ENCODE data around the gene NEK11.

GRCh38 chr3:131228522-131228921 lies 201.8 kb downstream of the NEK11 start:
- no peak for TF ChIP-seq YY1 (IDR thresholded peaks at IDR 0.05; ENCODE audit: insufficient read depth, insufficient read length)
- no peak for TF ChIP-seq ZNF274 (IDR thresholded peaks at IDR 0.05; ENCODE audit: low read depth, low read length)
- no peak for TF ChIP-seq SUZ12 (IDR thresholded peaks at IDR 0.05; ENCODE audit: extremely low read depth, insufficient read depth, insufficient read length)

Measured in NT2/D1 (cell line).